ENCODE measurements around the gene PRR7. TPM values are rescaled to one million over a fixed set of nuclear protein-coding genes. Genes with fewer than 3 reads are reported as not detected.
A peak's percentile ranks its signal among the peaks of the same experiment; 100 is the strongest.

The PRR7 gene
- total and polyA plus RNA-seq, 4 donors, result 0.17 to 1.4 (median 0.49) TPM

GRCh38 chr5:177410575-177410974 lies 36.0 kb upstream of the PRR7 start:
- Histone ChIP-seq H3K9me3 (ENCODE audit: control insufficient read depth in 4 of 4, low read length in 3 of 4) (no peaks in the 10 kb centered on the region), H3K4me1 (ENCODE audit: control insufficient read depth in 4 of 4, insufficient read depth in 4 of 4, low read length in 3 of 4) (peaks cover 0 to 41% (median 25%) of the 10 kb centered on the region in 4 donors), H3K27ac (ENCODE audit: low read depth in 1 of 2, low read length in 2 of 2) (no peak overlapping the region), H3K9ac (ENCODE audit: low read depth in 1 of 2, low read length in 2 of 2) (no peak overlapping the region), H3K36me3 (ENCODE audit: control insufficient read depth in 4 of 4, insufficient read depth in 3 of 4, low read depth in 1 of 4, low read length in 3 of 4) (peaks cover 0 to 5% (median 0%) of the 10 kb centered on the region in 4 donors), H3K4me3 (ENCODE audit: low read depth in 1 of 3, low read length in 3 of 3) (no peak overlapping the region), H3K27me3 (ENCODE audit: control insufficient read depth in 4 of 4, insufficient read depth in 4 of 4, low read length in 3 of 4) (no peaks in the 10 kb centered on the region)
- TF ChIP-seq FOXA1 (IDR thresholded peaks at IDR 0.05) (no peak), FOXA2 (IDR thresholded peaks at IDR 0.05) (no peak), HNF4A (conservative IDR thresholded peaks at IDR 0.05) (no peak)
- no peak for DNase-seq (ENCODE audit: low spot score)
- 89% methylated on average over 3 of the region's 3 CpGs for WGBS

DNA sequence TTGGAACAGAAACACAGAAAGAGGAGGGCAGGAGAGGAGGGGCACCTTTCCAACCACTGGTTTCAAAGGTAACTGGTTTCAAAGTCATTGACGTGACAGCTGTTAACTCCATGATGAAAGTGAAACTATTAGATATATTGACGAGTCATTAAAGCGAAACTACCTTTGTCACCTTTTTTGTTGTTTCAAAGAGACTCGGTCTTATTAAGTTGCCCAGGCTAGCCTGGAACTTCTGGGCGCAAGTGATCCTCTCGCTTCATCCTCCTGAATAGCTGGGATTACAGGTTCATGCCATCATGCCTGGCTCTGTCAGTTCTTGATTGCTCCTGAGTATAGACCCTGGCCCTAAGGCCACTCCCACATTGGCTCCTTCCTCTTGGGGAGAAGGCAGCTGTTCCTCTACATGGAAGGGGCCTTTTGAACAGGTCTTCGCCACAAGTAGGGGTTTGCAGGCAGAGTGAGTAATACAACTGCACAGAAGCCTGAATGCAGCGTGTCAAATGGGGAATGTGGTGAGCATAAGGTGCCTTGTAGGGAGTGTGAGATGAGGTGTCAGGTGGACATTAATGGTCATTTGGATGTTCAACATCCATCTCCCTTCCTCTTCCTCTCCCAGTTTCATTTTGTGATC lies 33.9 kb upstream of the PRR7 start:
- H3K27me3 ChIP-seq (ENCODE audit: control insufficient read depth in 4 of 4, insufficient read depth in 4 of 4, low read length in 3 of 4), result no peaks in the 10 kb centered on the region
- H3K27ac ChIP-seq (ENCODE audit: low read depth in 1 of 2, low read length in 2 of 2), result peak overlapping the region; percentile 86 to 89
- DNase-seq (ENCODE audit: low spot score), result no peak
- peaks cover 0 to 28% (median 21%) of the 10 kb centered on the region in 4 donors for H3K4me1 ChIP-seq (ENCODE audit: control insufficient read depth in 4 of 4, insufficient read depth in 4 of 4, low read length in 3 of 4)
- peak overlapping the region; percentile 16 to 40 (median 26) for H3K4me3 ChIP-seq (ENCODE audit: low read depth in 1 of 3, low read length in 3 of 3)
- H3K9me3 ChIP-seq (ENCODE audit: control insufficient read depth in 4 of 4, low read length in 3 of 4), result no peaks in the 10 kb centered on the region
- peak overlapping the region; percentile 28 to 48 for H3K9ac ChIP-seq (ENCODE audit: low read depth in 1 of 2, low read length in 2 of 2)
- TF ChIP-seq, protein P1, sequence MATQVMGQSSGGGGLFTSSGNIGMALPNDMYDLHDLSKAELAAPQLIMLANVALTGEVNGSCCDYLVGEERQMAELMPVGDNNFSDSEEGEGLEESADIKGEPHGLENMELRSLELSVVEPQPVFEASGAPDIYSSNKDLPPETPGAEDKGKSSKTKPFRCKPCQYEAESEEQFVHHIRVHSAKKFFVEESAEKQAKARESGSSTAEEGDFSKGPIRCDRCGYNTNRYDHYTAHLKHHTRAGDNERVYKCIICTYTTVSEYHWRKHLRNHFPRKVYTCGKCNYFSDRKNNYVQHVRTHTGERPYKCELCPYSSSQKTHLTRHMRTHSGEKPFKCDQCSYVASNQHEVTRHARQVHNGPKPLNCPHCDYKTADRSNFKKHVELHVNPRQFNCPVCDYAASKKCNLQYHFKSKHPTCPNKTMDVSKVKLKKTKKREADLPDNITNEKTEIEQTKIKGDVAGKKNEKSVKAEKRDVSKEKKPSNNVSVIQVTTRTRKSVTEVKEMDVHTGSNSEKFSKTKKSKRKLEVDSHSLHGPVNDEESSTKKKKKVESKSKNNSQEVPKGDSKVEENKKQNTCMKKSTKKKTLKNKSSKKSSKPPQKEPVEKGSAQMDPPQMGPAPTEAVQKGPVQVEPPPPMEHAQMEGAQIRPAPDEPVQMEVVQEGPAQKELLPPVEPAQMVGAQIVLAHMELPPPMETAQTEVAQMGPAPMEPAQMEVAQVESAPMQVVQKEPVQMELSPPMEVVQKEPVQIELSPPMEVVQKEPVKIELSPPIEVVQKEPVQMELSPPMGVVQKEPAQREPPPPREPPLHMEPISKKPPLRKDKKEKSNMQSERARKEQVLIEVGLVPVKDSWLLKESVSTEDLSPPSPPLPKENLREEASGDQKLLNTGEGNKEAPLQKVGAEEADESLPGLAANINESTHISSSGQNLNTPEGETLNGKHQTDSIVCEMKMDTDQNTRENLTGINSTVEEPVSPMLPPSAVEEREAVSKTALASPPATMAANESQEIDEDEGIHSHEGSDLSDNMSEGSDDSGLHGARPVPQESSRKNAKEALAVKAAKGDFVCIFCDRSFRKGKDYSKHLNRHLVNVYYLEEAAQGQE (IDR thresholded peaks at IDR 0.05), result no peak
- TF ChIP-seq RAD21 (IDR thresholded peaks at IDR 0.05), result no peak
- TF ChIP-seq HNF4G (IDR thresholded peaks at IDR 0.05), result no peak
- TF ChIP-seq ZBTB33 (IDR thresholded peaks at IDR 0.05), result no peak
- peak; percentile 89 to 94 for TF ChIP-seq RXRA (IDR thresholded peaks at IDR 0.05)
- TF ChIP-seq HNF4A (conservative IDR thresholded peaks at IDR 0.05), result peak; percentile 66 to 69
- peak; percentile 50 for TF ChIP-seq SP1 (IDR thresholded peaks at IDR 0.05)
- peak; percentile 41 for TF ChIP-seq MAX (IDR thresholded peaks at IDR 0.05)
- TF ChIP-seq EGR1 (IDR thresholded peaks at IDR 0.05; ENCODE audit: low read depth in 2 of 2), result no peak
- WGBS, result 54% methylated on average over 8 of the region's 8 CpGs
- no peaks in the 10 kb centered on the region for H3K36me3 ChIP-seq (ENCODE audit: control insufficient read depth in 4 of 4, insufficient read depth in 3 of 4, low read depth in 1 of 4, low read length in 3 of 4)

DNA sequence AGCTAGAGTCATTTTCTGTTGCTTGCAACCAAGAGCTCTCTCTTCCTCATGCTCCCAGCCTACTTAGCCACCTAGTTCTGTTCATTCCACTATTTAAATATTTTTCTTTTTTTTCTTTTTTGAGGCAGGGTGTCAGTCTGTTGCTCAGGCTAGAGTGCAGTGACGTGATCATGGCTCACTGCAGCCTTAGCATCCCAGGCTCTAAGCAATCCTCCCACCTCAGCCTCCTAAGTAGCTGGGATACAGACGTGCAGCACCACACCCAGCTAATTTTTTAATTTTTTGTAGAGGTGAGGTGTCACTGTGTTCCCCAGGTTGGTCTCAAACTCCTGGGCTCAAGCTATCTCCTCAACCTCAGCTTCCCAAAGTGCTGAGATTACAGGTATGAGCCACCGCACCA lies 32.1 kb upstream of the PRR7 start:
- Histone ChIP-seq H3K27me3 (ENCODE audit: control insufficient read depth in 4 of 4, insufficient read depth in 4 of 4, low read length in 3 of 4) (no peaks in the 10 kb centered on the region), H3K4me3 (ENCODE audit: low read depth in 1 of 3, low read length in 3 of 3) (no peak overlapping the region), H3K36me3 (ENCODE audit: control insufficient read depth in 4 of 4, insufficient read depth in 3 of 4, low read depth in 1 of 4, low read length in 3 of 4) (no peaks in the 10 kb centered on the region), H3K9me3 (ENCODE audit: control insufficient read depth in 4 of 4, low read length in 3 of 4) (no peaks in the 10 kb centered on the region), H3K27ac (ENCODE audit: low read depth in 1 of 2, low read length in 2 of 2) (no peak overlapping the region), H3K9ac (ENCODE audit: low read depth in 1 of 2, low read length in 2 of 2) (no peak overlapping the region), H3K4me1 (ENCODE audit: control insufficient read depth in 4 of 4, insufficient read depth in 4 of 4, low read length in 3 of 4) (peaks cover 0 to 19% (median 13%) of the 10 kb centered on the region in 4 donors)
- no peak for DNase-seq (ENCODE audit: low spot score)
- WGBS, result 92% methylated on average over 3 of the region's 3 CpGs
- no peak for TF ChIP-seq YY1 (IDR thresholded peaks at IDR 0.05)
- TF ChIP-seq ZBTB33 (IDR thresholded peaks at IDR 0.05), result no peak
- no peak for TF ChIP-seq MAX (IDR thresholded peaks at IDR 0.05)
- TF ChIP-seq HNF4G (IDR thresholded peaks at IDR 0.05), result no peak
- no peak for TF ChIP-seq TAF1 (conservative IDR thresholded peaks at IDR 0.05)
- TF ChIP-seq HNF4A (conservative IDR thresholded peaks at IDR 0.05), result no peak
- TF ChIP-seq, protein P1 (IDR thresholded peaks at IDR 0.05), result no peak
- no peak for TF ChIP-seq NR2F2 (IDR thresholded peaks at IDR 0.05)
- TF ChIP-seq RAD21 (IDR thresholded peaks at IDR 0.05), result no peak
- TF ChIP-seq JUND (IDR thresholded peaks at IDR 0.05), result no peak
- no peak for TF ChIP-seq SP1 (IDR thresholded peaks at IDR 0.05)
- TF ChIP-seq FOXA2 (IDR thresholded peaks at IDR 0.05), result no peak
- no peak for TF ChIP-seq FOXA1 (IDR thresholded peaks at IDR 0.05)

All from liver (tissue), 9 donors.